GM18867 (cell line): Measurements from ENCODE around the gene CGN.

Source experiments
- ATAC-seq: cut with Tn5 transposase; IDR thresholded peaks from one replicate; pipeline ENCODE4 v1.9.1; 2021; ENCODE audit warnings: mild to moderate bottlenecking, moderate library complexity; ENCODE audit not compliant: unreplicated experiment

CGN gene

GRCh38 chr1:151499365-151499764 lies 11.8 kb upstream of the CGN start:
- ATAC-seq = no peak

GRCh38 chr1:151499930-151500329 lies 11.3 kb upstream of the CGN start:
- ATAC-seq = no peak

GRCh38 chr1:151501474-151501873 lies 9.7 kb upstream of the CGN start:
- ATAC-seq = no peak

- ATAC-seq = no peak
These were observed 9.0 kb upstream of the CGN start for GRCh38 chr1:151502035-151502700.

- no peak for ATAC-seq
These were observed 8.1 kb upstream of the CGN start for GRCh38 chr1:151502859-151503780.

- ATAC-seq = no peak
These were observed 6.9 kb upstream of the CGN start for GRCh38 chr1:151504252-151504651.

- no peak for ATAC-seq
These were observed 6.4 kb upstream of the CGN start for GRCh38 chr1:151504759-151505158.

GRCh38 chr1:151508833-151509232 lies 2.4 kb upstream of the CGN start:
- no peak for ATAC-seq

- no peak for ATAC-seq
These were observed 1.7 kb upstream of the CGN start for GRCh38 chr1:151509350-151510019.

GRCh38 chr1:151510020-151510405 lies 1.2 kb upstream of the CGN start:
- no peak for ATAC-seq

GRCh38 chr1:151510614-151510956 lies 602 bp upstream of the CGN start:
- ATAC-seq = no peak

- peak; percentile 10 for ATAC-seq
These were observed 539 bp downstream of the CGN start for GRCh38 chr1:151511636-151512215.

GRCh38 chr1:151512326-151512725 lies 1.1 kb downstream of the CGN start:
- no peak for ATAC-seq

- no peak for ATAC-seq
These were observed 1.8 kb downstream of the CGN start for GRCh38 chr1:151512801-151513625.

GRCh38 chr1:151513626-151514121 lies 2.5 kb downstream of the CGN start:
- no peak for ATAC-seq

GRCh38 chr1:151514366-151514765 lies 3.2 kb downstream of the CGN start:
- no peak for ATAC-seq

GRCh38 chr1:151515265-151515664 lies 4.1 kb downstream of the CGN start:
- no peak for ATAC-seq

GRCh38 chr1:151516031-151516511 lies 4.9 kb downstream of the CGN start:
- ATAC-seq = no peak

- no peak for ATAC-seq
These were observed 7.2 kb downstream of the CGN start for GRCh38 chr1:151518431-151518830.

- ATAC-seq = no peak
These were observed 7.7 kb downstream of the CGN start for GRCh38 chr1:151518936-151519335.
